ENCODE results near the gene SND1.

Gene SND1

DNA sequence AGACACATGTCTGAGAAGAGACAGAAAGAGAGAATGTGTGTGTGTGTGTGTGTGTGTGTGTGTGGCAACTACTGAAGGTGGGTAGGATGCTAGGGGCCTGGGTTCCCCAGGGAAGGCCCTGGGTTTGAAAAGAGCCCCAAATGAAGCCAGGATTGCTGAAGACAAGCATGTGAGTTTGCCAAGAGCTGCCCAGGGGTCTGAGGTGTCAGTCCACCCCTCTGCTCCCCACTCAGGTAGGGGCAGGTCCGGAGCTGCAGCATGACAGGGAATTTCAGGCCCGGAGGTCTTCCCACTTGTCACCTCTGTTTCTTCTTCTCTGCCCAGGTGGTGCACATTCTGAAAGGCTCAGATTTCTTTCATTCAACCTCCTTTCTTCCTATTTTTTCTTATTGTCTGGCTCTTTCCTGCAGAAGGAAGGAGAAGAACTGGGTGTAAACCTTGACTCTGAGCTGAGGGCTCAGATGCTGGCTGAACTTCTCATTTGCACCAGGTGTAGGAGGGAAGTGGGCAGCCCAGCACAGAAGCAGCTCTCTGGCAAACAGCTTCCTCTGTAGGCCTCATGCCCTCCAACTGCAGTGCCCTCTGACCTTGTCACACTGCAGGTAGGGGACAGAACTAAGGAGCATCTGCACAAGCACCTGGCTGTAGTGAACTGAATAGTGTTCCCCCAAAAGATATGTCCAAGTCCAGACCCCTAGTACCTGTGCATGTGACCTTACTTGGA, 458.8 kb downstream of the SND1 start:
- H3K4me2 ChIP-seq (ENCODE audit: low read length) = peak overlapping the region; percentile 3; the same call in 1 of the 2 replicates
- peaks cover 61% of the 10 kb centered on the region for H3K4me1 ChIP-seq (ENCODE audit: insufficient read depth, low read length, severe bottlenecking)
- TF ChIP-seq, protein P1, sequence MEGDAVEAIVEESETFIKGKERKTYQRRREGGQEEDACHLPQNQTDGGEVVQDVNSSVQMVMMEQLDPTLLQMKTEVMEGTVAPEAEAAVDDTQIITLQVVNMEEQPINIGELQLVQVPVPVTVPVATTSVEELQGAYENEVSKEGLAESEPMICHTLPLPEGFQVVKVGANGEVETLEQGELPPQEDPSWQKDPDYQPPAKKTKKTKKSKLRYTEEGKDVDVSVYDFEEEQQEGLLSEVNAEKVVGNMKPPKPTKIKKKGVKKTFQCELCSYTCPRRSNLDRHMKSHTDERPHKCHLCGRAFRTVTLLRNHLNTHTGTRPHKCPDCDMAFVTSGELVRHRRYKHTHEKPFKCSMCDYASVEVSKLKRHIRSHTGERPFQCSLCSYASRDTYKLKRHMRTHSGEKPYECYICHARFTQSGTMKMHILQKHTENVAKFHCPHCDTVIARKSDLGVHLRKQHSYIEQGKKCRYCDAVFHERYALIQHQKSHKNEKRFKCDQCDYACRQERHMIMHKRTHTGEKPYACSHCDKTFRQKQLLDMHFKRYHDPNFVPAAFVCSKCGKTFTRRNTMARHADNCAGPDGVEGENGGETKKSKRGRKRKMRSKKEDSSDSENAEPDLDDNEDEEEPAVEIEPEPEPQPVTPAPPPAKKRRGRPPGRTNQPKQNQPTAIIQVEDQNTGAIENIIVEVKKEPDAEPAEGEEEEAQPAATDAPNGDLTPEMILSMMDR (IDR thresholded peaks at IDR 0.05; ENCODE audit: low read length) = no peak
- no peak for TF ChIP-seq EZH2 (IDR thresholded peaks at IDR 0.05; ENCODE audit: borderline replicate concordance, low read length)
- no peaks in the 10 kb centered on the region for H3K36me3 ChIP-seq (ENCODE audit: insufficient read depth, low read length)
- H3K9me3 ChIP-seq (ENCODE audit: low read length) = no peaks in the 10 kb centered on the region
- no peak overlapping the region for H2AFZ ChIP-seq (ENCODE audit: low read length)
- H3K79me2 ChIP-seq (ENCODE audit: insufficient read depth, low read length) = no peaks in the 10 kb centered on the region
- peaks cover 10% of the 10 kb centered on the region; the same call in 1 of the 2 replicates for H3K27me3 ChIP-seq (ENCODE audit: insufficient read depth, low read length)
- H3K27ac ChIP-seq (ENCODE audit: low read depth, low read length, poor library complexity, severe bottlenecking) = peak overlapping the region; percentile 60
- no peak overlapping the region for H3K9ac ChIP-seq (ENCODE audit: low read length)
- no peaks in the 10 kb centered on the region for H4K20me1 ChIP-seq (ENCODE audit: insufficient read depth, low read length)
- H3K9me2 ChIP-seq (ENCODE audit: low read depth, low read length) = no peaks in the 10 kb centered on the region
- H3F3A ChIP-seq (ENCODE audit: insufficient read depth, low read length) = no peaks in the 10 kb centered on the region
- H3K4me3 ChIP-seq (ENCODE audit: low read depth, low read length, poor library complexity, severe bottlenecking) = no peak overlapping the region

DNA sequence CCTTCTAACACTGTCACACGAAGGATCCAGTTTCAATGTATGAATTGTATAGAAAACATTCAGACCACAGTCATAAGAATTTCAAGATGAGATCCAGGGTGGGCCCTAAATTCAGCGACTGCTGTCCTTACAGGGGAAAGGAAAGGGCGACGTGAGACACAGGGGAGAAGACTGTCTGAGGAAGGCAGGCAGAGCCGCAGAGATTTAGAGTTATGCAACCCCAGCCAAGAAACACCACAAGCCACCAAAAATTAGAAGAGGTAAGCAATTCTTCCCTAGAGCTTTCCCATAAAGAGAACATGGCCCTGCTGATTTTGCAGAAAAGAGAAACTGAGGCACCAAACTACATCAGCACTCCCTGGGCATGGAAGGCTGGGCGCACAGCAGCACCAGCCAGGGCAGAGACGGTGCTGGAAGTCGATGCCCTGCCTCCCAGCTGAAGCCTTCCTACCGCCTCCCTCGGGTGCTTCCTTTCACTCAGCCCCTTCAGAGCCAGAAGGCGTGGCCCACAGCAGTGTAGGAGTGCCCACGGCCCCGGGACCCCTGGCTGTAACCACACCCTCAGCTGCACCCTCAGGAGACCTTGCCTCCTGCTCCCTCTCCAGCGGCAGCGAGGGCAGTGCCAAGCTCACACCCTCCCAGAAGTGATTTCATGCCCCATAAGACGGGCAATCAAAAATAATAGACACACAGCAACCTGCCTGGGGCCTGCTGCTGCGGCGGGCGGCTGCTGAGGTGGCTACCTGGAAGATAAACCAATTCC, 460.2 kb downstream of the SND1 start:
- Histone ChIP-seq H3K9me2 (ENCODE audit: low read depth, low read length) (no peaks in the 10 kb centered on the region), H3K4me2 (ENCODE audit: low read length) (peak overlapping the region; percentile 27; the same call in 1 of the 2 replicates), H2AFZ (ENCODE audit: low read length) (no peak overlapping the region), H3K27ac (ENCODE audit: low read depth, low read length, poor library complexity, severe bottlenecking) (no peak overlapping the region), H3K9me3 (ENCODE audit: low read length) (no peaks in the 10 kb centered on the region), H3K36me3 (ENCODE audit: insufficient read depth, low read length) (no peaks in the 10 kb centered on the region), H4K20me1 (ENCODE audit: insufficient read depth, low read length) (no peaks in the 10 kb centered on the region), H3K27me3 (ENCODE audit: insufficient read depth, low read length) (peaks cover 10% of the 10 kb centered on the region; the same call in 1 of the 2 replicates), H3K4me1 (ENCODE audit: insufficient read depth, low read length, severe bottlenecking) (peaks cover 53% of the 10 kb centered on the region), H3K79me2 (ENCODE audit: insufficient read depth, low read length) (no peaks in the 10 kb centered on the region), H3K9ac (ENCODE audit: low read length) (no peak overlapping the region; the same call in 1 of the 2 replicates), H3K4me3 (ENCODE audit: low read depth, low read length, poor library complexity, severe bottlenecking) (no peak overlapping the region), H3F3A (ENCODE audit: insufficient read depth, low read length) (no peaks in the 10 kb centered on the region)
- no peak for TF ChIP-seq EZH2 (IDR thresholded peaks at IDR 0.05; ENCODE audit: borderline replicate concordance, low read length)

DNA sequence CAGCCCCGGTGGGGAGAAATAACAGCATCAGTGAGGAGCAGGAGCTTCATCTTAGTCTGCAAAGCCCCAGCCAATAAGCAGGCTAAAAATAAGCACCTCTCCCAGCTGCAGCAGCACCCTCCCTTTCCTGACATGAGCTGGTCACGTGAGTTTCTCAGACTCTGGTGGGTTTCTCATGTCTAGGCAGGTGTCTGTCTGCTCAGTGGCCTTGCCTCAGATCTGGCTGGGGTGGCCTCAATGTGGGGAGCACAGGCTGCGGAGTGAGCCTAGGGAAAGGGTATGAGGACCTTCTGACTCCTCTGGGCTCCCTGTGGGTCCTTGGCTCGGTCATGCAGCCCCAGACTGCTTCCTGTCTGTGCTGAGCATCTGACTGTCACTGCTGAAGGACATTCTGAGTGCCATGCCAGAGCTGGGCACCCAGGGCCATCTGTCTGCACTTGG, 460.8 kb downstream of the SND1 start:
- H4K20me1 ChIP-seq (ENCODE audit: insufficient read depth, low read length) = no peaks in the 10 kb centered on the region
- no peak overlapping the region for H3K27ac ChIP-seq (ENCODE audit: low read depth, low read length, poor library complexity, severe bottlenecking)
- no peaks in the 10 kb centered on the region for H3K36me3 ChIP-seq (ENCODE audit: insufficient read depth, low read length)
- H3K4me3 ChIP-seq (ENCODE audit: low read depth, low read length, poor library complexity, severe bottlenecking) = no peak overlapping the region
- peaks cover 59% of the 10 kb centered on the region for H3K4me1 ChIP-seq (ENCODE audit: insufficient read depth, low read length, severe bottlenecking)
- no peaks in the 10 kb centered on the region for H3K9me3 ChIP-seq (ENCODE audit: low read length)
- H2AFZ ChIP-seq (ENCODE audit: low read length) = no peak overlapping the region
- no peaks in the 10 kb centered on the region for H3K9me2 ChIP-seq (ENCODE audit: low read depth, low read length)
- no peaks in the 10 kb centered on the region for H3F3A ChIP-seq (ENCODE audit: insufficient read depth, low read length)
- peaks cover 10% of the 10 kb centered on the region; the same call in 1 of the 2 replicates for H3K27me3 ChIP-seq (ENCODE audit: insufficient read depth, low read length)
- H3K79me2 ChIP-seq (ENCODE audit: insufficient read depth, low read length) = no peaks in the 10 kb centered on the region
- no peak for TF ChIP-seq EZH2 (IDR thresholded peaks at IDR 0.05; ENCODE audit: borderline replicate concordance, low read length)
- TF ChIP-seq, protein P1 (IDR thresholded peaks at IDR 0.05; ENCODE audit: low read length) = no peak
- no peak overlapping the region; the same call in 1 of the 2 replicates for H3K9ac ChIP-seq (ENCODE audit: low read length)
- peak overlapping the region; percentile 27; the same call in 1 of the 2 replicates for H3K4me2 ChIP-seq (ENCODE audit: low read length)

Data from OCI-LY1 (cell line).